SK-N-SH (cell line): ENCODE results near the gene GRIN2A. TPM values are rescaled to one million over a fixed set of nuclear protein-coding genes. Genes with fewer than 3 reads are reported as not detected.

Source experiments
- CTCF ChIA-PET: fragments of 300-600, 350-600 bp; formaldehyde crosslinking; extraction: SDS; loops from one replicate; lab custom pipeline; 2021; lab: Yijun Ruan, JAX
- POLR2A ChIA-PET: fragments of 350-600 bp; sonication (Branson Sonifier 250); formaldehyde crosslinking; extraction: SDS; loops from one replicate; lab custom pipeline; 2020; ENCODE audit warnings: antibody characterized with exemption, inconsistent platforms; lab: Yijun Ruan, JAX
- DNase-seq: peaks from one replicate; pipeline ENCODE4 v3.0.0; 2012
- H2AFZ ChIP-seq: fragments of 200-600 bp; sonication (generic); 2 replicates; pipeline ENCODE4 v1.8.1; 2016; ENCODE audit warnings: antibody characterized with exemption, mild to moderate bottlenecking, low read depth
- H3F3A ChIP-seq: fragments of 200-600 bp; sonication (generic); replicated peaks from 2 replicates; pipeline ENCODE3; 2016; ENCODE audit warnings: antibody characterized with exemption, mild to moderate bottlenecking; ENCODE audit not compliant: insufficient read depth
- H3K27ac ChIP-seq, 2 experiments: fragments of 200-500 bp in 1 of 2; fragments of 200-600 bp in 1 of 2; sonication (Bioruptor generic) in 1 of 2; sonication (generic), shearing (Covaris generic) in 1 of 2; 2 replicates each; pipeline versions ENCODE4 v1.5.1 to v1.6.1; 2014 to 2016; ENCODE audit warnings: low read depth in 2 of 2, inconsistent platforms in 1 of 2, low read length in 1 of 2, mild to moderate bottlenecking in 1 of 2, mixed read lengths in 1 of 2
- H3K27me3 ChIP-seq: fragments of 200-600 bp; sonication (generic), shearing (Covaris generic); 2 replicates; pipeline ENCODE4 v1.6.1; 2016; ENCODE audit warnings: mixed run types; ENCODE audit not compliant: insufficient read depth
- H3K36me3 ChIP-seq, 2 experiments: fragments of 200-500 bp in 1 of 2; fragments of 200-600 bp in 1 of 2; sonication (Bioruptor generic) in 1 of 2; sonication (generic) in 1 of 2; replicated peaks in 1 of 2; 2 replicates each; pipeline versions ENCODE3 to v1.5.1; 2014 to 2016; ENCODE audit warnings: low read length in 1 of 2, mild to moderate bottlenecking in 1 of 2; ENCODE audit not compliant: insufficient read depth in 2 of 2, control insufficient read depth in 1 of 2
- H3K4me1 ChIP-seq, 2 experiments: fragments of 200-500 bp in 1 of 2; fragments of 200-600 bp in 1 of 2; sonication (Bioruptor generic) in 1 of 2; sonication (generic), shearing (Covaris generic) in 1 of 2; 2 replicates each; pipeline versions ENCODE4 v1.5.1 to v1.6.1; 2014 to 2016; ENCODE audit warnings: low read depth in 1 of 2, low read length in 1 of 2, mixed run types in 1 of 2; ENCODE audit not compliant: insufficient read depth in 2 of 2, control insufficient read depth in 1 of 2
- H3K4me2 ChIP-seq: fragments of 200-600 bp; sonication (generic), shearing (Covaris generic); 2 replicates; pipeline ENCODE4 v1.6.1; 2017; ENCODE audit warnings: mixed run types
- H3K4me3 ChIP-seq, 2 experiments: fragments of 200-500 bp in 1 of 2; fragments of 200-600 bp in 1 of 2; sonication (Bioruptor generic) in 1 of 2; sonication (generic), shearing (Covaris generic) in 1 of 2; 2 replicates each; pipeline versions ENCODE4 v1.5.1 to v1.8.1; 2014 to 2016; ENCODE audit warnings: low read depth in 2 of 2, inconsistent platforms in 1 of 2, low read length in 1 of 2, mild to moderate bottlenecking in 1 of 2, mixed read lengths in 1 of 2, moderate library complexity in 1 of 2
- H3K79me2 ChIP-seq: fragments of 200-600 bp; sonication (generic); 2 replicates; pipeline ENCODE4 v1.8.1; 2017; ENCODE audit warnings: mild to moderate bottlenecking; ENCODE audit not compliant: insufficient read depth
- H3K9ac ChIP-seq: fragments of 200-600 bp; sonication (generic); 2 replicates; pipeline ENCODE4 v1.6.1; 2017; ENCODE audit warnings: mixed run types
- H3K9me2 ChIP-seq: fragments of 200-600 bp; sonication (generic); 2 replicates; pipeline ENCODE4 v1.6.1; 2017; ENCODE audit warnings: mixed run types
- H3K9me3 ChIP-seq: fragments of 200-600 bp; sonication (generic); 2 replicates; pipeline ENCODE4 v1.6.1; 2017; ENCODE audit warnings: mixed run types, mild to moderate bottlenecking, moderate library complexity
- H4K20me1 ChIP-seq: fragments of 200-600 bp; sonication (generic); 2 replicates; pipeline ENCODE4 v1.6.1; 2017; ENCODE audit warnings: mild to moderate bottlenecking, mixed run types; ENCODE audit not compliant: insufficient read depth
- CHD2 ChIP-seq: fragments of 150-350 bp; IDR thresholded peaks from 2 replicates; pipeline ENCODE4 v1.6.1; 2018; ENCODE audit warnings: low read length; ENCODE audit not compliant: partially characterized antibody
- EP300 ChIP-seq, 2 experiments: IDR thresholded peaks; 2 replicates each; pipeline versions ENCODE4 v1.4.0 to v1.6.1; 2012; ENCODE audit warnings: borderline replicate concordance in 1 of 2, low read depth in 1 of 2, low read length in 1 of 2
- EZH2phosphoT487 ChIP-seq: fragments of 200-600 bp; sonication (generic); IDR thresholded peaks from 2 replicates; pipeline ENCODE4 v1.6.1; 2017; ENCODE audit warnings: low read depth, mixed run types, mild to moderate bottlenecking, antibody characterized with exemption, moderate library complexity, borderline replicate concordance
- FOSL2 ChIP-seq: IDR thresholded peaks from 2 replicates; pipeline ENCODE4 v1.4.0; 2012; ENCODE audit warnings: low read depth, mild to moderate bottlenecking, moderate library complexity, borderline replicate concordance
- FOXM1 ChIP-seq: IDR thresholded peaks from 2 replicates; pipeline ENCODE4 v1.4.0; 2012; ENCODE audit warnings: low read depth, mild to moderate bottlenecking
- GABPA ChIP-seq: IDR thresholded peaks from 2 replicates; pipeline ENCODE4 v1.4.0; 2012; ENCODE audit warnings: low read depth, mild to moderate bottlenecking
- GATA2 ChIP-seq: sonication (generic); formaldehyde crosslinking; IDR thresholded peaks from 2 replicates; pipeline ENCODE4 v1.5.0; 2020; ENCODE audit warnings: mild to moderate bottlenecking, missing genetic modification reagents
- IRF3 ChIP-seq: fragments of 150-350 bp; IDR thresholded peaks from 2 replicates; pipeline ENCODE4 v1.6.1; 2016; ENCODE audit warnings: mild to moderate bottlenecking, low read depth, low read length
- JUND ChIP-seq: IDR thresholded peaks from 2 replicates; pipeline ENCODE4 v1.4.0; 2012
- MXI1 ChIP-seq: IDR thresholded peaks from 2 replicates; pipeline ENCODE4 v1.6.1; 2012; ENCODE audit warnings: mild to moderate bottlenecking, low read depth, low read length, improper control_type of control experiment
- NFIC ChIP-seq: IDR thresholded peaks from 2 replicates; pipeline ENCODE4 v1.4.0; 2012; ENCODE audit warnings: borderline replicate concordance
- PBX3 ChIP-seq: IDR thresholded peaks from 2 replicates; pipeline ENCODE4; 2012
- POLR2AphosphoS5 ChIP-seq: IDR thresholded peaks from 2 replicates; pipeline ENCODE4 v1.6.1; 2012; ENCODE audit warnings: low read depth, low read length
- REST ChIP-seq: IDR thresholded peaks from 2 replicates; pipeline ENCODE4 v1.6.1; 2012; ENCODE audit warnings: mild to moderate bottlenecking, low read depth, low read length, moderate library complexity
- RFX5 ChIP-seq: IDR thresholded peaks from 2 replicates; pipeline ENCODE4 v1.6.1; 2012; ENCODE audit warnings: mild to moderate bottlenecking, improper control_type of control experiment, low read length
- TAF1 ChIP-seq: IDR thresholded peaks from 2 replicates; pipeline ENCODE4 v1.6.1; 2012; ENCODE audit warnings: low read depth, mild to moderate bottlenecking, low read length, moderate library complexity, borderline replicate concordance
- USF2 ChIP-seq: fragments of 150-350 bp; IDR thresholded peaks from 2 replicates; pipeline ENCODE4 v1.6.1; 2017; ENCODE audit warnings: antibody characterized with exemption, low read length, low read depth, borderline replicate concordance
- ZBTB33 ChIP-seq: IDR thresholded peaks from 2 replicates; pipeline ENCODE4 v1.4.0; 2012; ENCODE audit warnings: low read depth, borderline replicate concordance
- WGBS: methylation state at CpG from one replicate; pipeline ENCODE4 v1.1.6; 2017; ENCODE audit warnings: low lambda C conversion rate; 5-methylcytosine and 5-hydroxymethylcytosine counted together
- polyA plus RNA-seq, 3 experiments: library from polyadenylated mRNA; depleted of rRNA; stranded (reverse); fragments of >200 nt; gene quantifications; 2 replicates each; pipeline ENCODE4 v1.2.3, GENCODE V29; 2012

GRIN2A gene
- polyA plus RNA-seq, 1 of the 3 experiments (the other 2 are of a cell fraction): not detected

- H2AFZ ChIP-seq: no peak overlapping the region
- no peaks in the 10 kb centered on the region for H3K79me2 ChIP-seq
- TF ChIP-seq POLR2AphosphoS5 (no peak), CHD2 (no peak), TAF1 (no peak), MXI1 (no peak), ZBTB33 (no peak), USF2 (no peak), JUND (no peak), REST (no peak), IRF3 (no peak), GATA2 (CRISPR knock-in tag) (no peak), EP300 (IDR thresholded peaks at IDR 0.05; ENCODE audit: borderline replicate concordance in 1 of 2, low read depth in 1 of 2, low read length in 1 of 2) (no peak), FOXM1 (no peak), GABPA (no peak), EZH2phosphoT487 (no peak), NFIC (no peak), RFX5 (no peak), FOSL2 (no peak), PBX3 (no peak)
- no peaks in the 10 kb centered on the region for H3K4me1 ChIP-seq
- no peaks in the 10 kb centered on the region for H3K27me3 ChIP-seq
- no peaks in the 10 kb centered on the region for H3K36me3 ChIP-seq
- WGBS: 31% methylated on average over 1 of the region's 1 CpG
- POLR2A ChIA-PET: no interaction called here
- no peaks in the 10 kb centered on the region for H4K20me1 ChIP-seq
- H3K9me3 ChIP-seq: no peaks in the 10 kb centered on the region
- H3K4me2 ChIP-seq: no peak overlapping the region
- no peak overlapping the region for H3K4me3 ChIP-seq
- CTCF ChIA-PET: no interaction called here
- H3K27ac ChIP-seq: no peak overlapping the region
- no peaks in the 10 kb centered on the region for H3F3A ChIP-seq
- H3K9me2 ChIP-seq: no peaks in the 10 kb centered on the region
- no peak for DNase-seq
- H3K9ac ChIP-seq: no peak overlapping the region
These were observed 211.4 kb downstream of the GRIN2A start for GRCh38 chr16:9970796-9971195.
